ENCODE results near the gene UNG.

The UNG gene

GRCh38 chr12:109156036-109156435, 58.6 kb downstream of the UNG start:
- DNase-seq (ENCODE audit: low read depth in 2 of 2) = no peak

- no peak for DNase-seq (ENCODE audit: low read depth in 2 of 2)
Observed at GRCh38 chr12:109156586-109156985, 59.2 kb downstream of the UNG start.

DNA sequence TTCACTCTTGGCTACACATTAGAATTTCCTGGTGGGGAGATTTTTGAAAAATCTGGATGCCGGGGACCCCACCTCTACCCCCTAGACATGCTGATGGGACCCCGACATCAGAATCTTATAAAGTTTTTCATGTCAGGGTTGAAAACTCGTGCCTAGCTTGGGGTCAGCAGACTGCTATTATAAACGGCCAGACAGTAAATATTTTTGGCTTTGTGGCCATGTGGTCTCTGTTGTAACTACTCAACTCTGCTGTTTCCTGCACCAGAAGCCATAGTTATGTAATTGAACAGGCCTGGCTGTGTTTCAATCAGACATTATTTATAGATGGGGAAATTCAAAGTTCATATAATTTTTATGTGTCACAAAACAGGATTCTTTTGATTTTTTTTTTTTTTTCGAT, 60.6 kb downstream of the UNG start:
- no peak for DNase-seq (ENCODE audit: low read depth in 2 of 2)

DNA sequence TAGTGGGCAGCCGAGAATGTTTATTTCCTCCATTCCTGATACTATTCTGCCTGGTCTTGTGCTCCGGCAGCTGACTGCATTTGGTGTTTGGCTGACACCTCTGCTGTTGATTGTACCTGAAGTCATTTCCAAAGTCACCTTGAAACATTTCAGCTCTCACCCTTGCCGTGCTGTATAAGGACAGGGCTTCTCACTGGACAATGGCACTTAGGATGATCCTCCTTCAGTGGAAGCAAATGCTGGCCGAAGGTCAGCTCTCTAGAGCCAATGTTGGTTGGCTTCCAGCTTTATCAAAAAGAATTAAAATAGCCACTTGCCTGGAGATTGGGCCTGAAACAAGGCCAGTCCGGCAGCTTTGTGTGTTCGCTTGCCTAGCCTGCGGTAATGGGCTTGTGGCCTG, 63.0 kb downstream of the UNG start:
- DNase-seq (ENCODE audit: low read depth in 2 of 2) = no peak
